LNCAP (cell line): ENCODE measurements around the gene ZNF236.

ENCODE experiments used
- TF ChIP-seq, protein P1 (sequence below): fragments of 450-650 bp; IDR thresholded peaks from 2 replicates; pipeline ENCODE4 v1.5.1; 2017; ENCODE audit warnings: mild to moderate bottlenecking

Gene ZNF236

DNA sequence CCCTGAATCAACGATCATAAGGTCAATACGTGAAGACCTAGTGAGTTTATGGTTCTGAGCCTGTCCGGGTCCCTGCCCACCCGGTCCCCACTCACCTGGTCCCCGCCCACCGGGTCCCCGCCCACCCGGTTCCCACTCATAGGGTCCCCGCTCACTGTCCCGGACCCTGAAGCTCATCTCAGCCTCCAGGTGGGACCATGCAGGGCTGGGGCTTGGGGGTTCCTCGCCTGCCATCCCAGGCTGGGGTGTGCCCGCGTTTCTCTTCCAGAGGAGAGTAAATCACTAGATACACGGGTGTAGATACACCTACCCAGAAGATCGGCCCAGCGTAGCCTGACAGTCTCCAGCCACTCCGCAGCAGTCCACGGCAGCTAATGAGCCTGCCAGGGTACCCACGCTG is 178.7 kb downstream of the ZNF236 start:
- TF ChIP-seq, protein P1, sequence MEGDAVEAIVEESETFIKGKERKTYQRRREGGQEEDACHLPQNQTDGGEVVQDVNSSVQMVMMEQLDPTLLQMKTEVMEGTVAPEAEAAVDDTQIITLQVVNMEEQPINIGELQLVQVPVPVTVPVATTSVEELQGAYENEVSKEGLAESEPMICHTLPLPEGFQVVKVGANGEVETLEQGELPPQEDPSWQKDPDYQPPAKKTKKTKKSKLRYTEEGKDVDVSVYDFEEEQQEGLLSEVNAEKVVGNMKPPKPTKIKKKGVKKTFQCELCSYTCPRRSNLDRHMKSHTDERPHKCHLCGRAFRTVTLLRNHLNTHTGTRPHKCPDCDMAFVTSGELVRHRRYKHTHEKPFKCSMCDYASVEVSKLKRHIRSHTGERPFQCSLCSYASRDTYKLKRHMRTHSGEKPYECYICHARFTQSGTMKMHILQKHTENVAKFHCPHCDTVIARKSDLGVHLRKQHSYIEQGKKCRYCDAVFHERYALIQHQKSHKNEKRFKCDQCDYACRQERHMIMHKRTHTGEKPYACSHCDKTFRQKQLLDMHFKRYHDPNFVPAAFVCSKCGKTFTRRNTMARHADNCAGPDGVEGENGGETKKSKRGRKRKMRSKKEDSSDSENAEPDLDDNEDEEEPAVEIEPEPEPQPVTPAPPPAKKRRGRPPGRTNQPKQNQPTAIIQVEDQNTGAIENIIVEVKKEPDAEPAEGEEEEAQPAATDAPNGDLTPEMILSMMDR = no peak

DNA sequence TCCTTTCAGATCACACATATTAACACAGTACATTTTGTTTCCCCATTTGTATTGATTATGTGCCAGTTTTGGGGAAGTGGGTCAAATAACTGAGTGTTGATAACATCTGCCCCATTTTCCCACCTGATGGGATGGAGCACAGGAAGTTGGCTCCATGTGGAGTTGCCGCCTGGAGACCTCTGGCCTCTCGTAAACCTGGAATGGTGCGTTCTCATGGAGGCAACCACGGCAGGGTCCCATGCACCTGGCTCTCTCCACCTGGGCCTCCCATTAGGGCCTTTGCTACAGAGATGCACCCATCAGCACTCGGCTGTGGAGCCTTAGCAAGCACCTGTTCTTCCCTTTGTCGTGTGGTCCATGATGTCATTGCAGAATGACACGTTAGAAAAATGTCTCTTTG is 179.6 kb downstream of the ZNF236 start:
- TF ChIP-seq, protein P1 = no peak

- TF ChIP-seq, protein P1 = no peak
Observed at GRCh38 chr18:77002496-77002895, 180.1 kb downstream of the ZNF236 start.

DNA sequence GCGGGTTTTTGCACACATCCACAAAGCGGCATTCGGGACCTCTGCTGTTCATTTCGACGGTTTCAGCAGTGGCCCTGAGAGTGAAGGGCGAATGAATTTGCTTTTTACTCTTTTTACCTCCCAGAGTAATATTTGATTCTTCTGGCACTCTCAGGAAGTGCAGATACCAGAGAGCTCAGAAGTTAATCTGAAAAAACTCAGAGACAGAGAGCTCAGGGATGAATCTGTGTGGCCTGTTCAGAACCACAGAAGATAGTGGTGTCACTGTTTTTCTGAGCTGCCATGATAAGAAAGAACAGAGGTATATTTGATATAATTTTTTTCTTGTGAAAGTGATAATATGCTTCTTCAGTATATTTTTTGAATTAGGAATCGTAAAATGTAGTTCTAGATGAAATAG is 181.0 kb downstream of the ZNF236 start:
- TF ChIP-seq, protein P1 = no peak

- TF ChIP-seq, protein P1 = no peak
Observed at GRCh38 chr18:77004555-77005380, 182.4 kb downstream of the ZNF236 start.

GRCh38 chr18:77005651-77006195 is 183.4 kb downstream of the ZNF236 start:
- TF ChIP-seq, protein P1 = no peak

GRCh38 chr18:77006305-77007175 is 184.2 kb downstream of the ZNF236 start:
- TF ChIP-seq, protein P1 = no peak
